ENCODE results near the gene DNM1.

DNM1 gene

DNA sequence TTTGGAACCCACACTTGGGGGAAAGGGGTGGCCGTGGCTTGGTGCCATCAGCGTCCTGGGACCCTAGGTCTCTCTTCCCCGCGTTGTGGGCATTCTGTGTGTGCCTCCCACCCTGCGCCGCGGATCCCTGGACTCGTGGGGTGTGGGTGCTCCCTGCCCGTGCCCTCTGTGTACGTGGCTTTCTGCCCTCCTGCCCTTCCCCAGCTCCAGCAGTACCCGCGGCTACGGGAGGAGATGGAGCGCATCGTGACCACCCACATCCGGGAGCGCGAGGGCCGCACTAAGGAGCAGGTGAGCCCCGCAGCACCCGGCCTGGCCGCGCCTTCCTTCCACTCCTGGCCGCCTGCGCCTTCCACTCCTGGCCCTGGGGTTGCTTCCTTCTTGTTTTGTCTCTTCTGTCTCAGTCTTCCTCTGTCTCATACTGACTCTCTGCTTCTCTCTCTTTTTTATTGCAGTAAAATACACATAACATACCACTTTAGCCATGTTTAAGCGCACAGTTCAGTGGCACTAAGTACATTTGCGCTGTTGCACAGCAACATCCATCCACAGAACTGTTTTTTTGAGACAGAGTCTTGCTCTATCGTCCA is 30.7 kb downstream of the DNM1 start:
- Histone ChIP-seq H3K4me1 (ENCODE audit: control insufficient read depth in 1 of 2, insufficient read depth in 2 of 2, low read length in 2 of 2) (no peaks in the 10 kb centered on the region), H3K9me3 (ENCODE audit: control insufficient read depth in 1 of 2, low read length in 2 of 2) (no peaks in the 10 kb centered on the region), H3K36me3 (ENCODE audit: control insufficient read depth in 1 of 2, insufficient read depth in 2 of 2, low read length in 2 of 2) (no peaks in the 10 kb centered on the region), H3K4me3 (ENCODE audit: low read depth in 1 of 2, low read length in 2 of 2) (no peak overlapping the region), H3K27ac (ENCODE audit: low read length) (no peak overlapping the region), H3K27me3 (ENCODE audit: low read depth, low read length) (no peaks in the 10 kb centered on the region)

DNA sequence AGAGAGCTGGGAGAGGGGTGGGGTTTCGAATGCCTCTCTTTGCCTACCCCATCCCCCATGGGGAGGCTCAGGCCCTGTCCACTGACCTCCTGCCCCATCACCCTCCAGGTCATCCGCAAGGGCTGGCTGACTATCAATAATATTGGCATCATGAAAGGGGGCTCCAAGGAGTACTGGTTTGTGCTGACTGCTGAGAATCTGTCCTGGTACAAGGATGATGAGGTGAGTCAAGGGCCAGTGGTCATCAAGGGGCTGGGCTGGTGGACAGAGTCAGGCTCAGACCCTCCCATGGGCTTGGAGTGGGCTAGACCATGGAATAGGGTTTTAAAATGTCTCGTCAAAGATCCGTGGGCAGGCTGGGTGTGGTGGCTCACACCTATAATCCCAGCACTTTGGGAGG is 38.9 kb downstream of the DNM1 start:
- Histone ChIP-seq H3K27me3 (ENCODE audit: low read depth, low read length) (no peaks in the 10 kb centered on the region), H3K4me1 (ENCODE audit: control insufficient read depth in 1 of 2, insufficient read depth in 2 of 2, low read length in 2 of 2) (peaks cover 4 to 18% of the 10 kb centered on the region in 2 donors), H3K9me3 (ENCODE audit: control insufficient read depth in 1 of 2, low read length in 2 of 2) (no peaks in the 10 kb centered on the region), H3K4me3 (ENCODE audit: low read depth in 1 of 2, low read length in 2 of 2) (no peak overlapping the region), H3K36me3 (ENCODE audit: control insufficient read depth in 1 of 2, insufficient read depth in 2 of 2, low read length in 2 of 2) (no peaks in the 10 kb centered on the region), H3K27ac (ENCODE audit: low read length) (no peak overlapping the region)

DNA sequence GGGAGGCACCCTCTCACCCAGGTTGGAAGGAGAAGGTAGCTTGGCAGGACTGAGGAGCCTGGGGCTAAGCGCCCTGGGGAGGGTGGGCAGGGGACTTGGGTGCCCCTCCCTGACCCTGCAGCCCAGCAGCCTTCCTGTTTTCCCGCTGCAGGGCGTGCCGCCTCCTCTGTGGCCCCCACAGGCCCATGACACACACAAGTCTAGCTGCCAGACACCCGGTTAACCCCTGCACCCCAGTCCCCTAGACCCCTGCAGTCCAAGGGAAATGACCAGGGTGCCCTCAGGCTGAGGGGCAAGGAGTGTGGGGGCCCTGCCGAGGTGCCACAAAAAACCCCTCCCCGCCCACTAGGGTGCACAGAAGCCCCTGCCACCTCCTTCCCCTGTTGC is 39.6 kb downstream of the DNM1 start:
- H3K4me3 ChIP-seq (ENCODE audit: low read depth in 1 of 2, low read length in 2 of 2) = peak overlapping the region in 1 of 2 donors; percentile 30

GRCh38 chr9:128243215-128244018 is 40.2 kb downstream of the DNM1 start:
- H3K4me1 ChIP-seq (ENCODE audit: control insufficient read depth in 1 of 2, insufficient read depth in 2 of 2, low read length in 2 of 2) = peaks cover 4 to 18% of the 10 kb centered on the region in 2 donors
- H3K27me3 ChIP-seq (ENCODE audit: low read depth, low read length) = no peaks in the 10 kb centered on the region
- peak overlapping the region in 1 of 2 donors; percentile 30 for H3K4me3 ChIP-seq (ENCODE audit: low read depth in 1 of 2, low read length in 2 of 2)
- H3K9me3 ChIP-seq (ENCODE audit: control insufficient read depth in 1 of 2, low read length in 2 of 2) = no peaks in the 10 kb centered on the region
- H3K27ac ChIP-seq (ENCODE audit: low read length) = no peak overlapping the region
- no peaks in the 10 kb centered on the region for H3K36me3 ChIP-seq (ENCODE audit: control insufficient read depth in 1 of 2, insufficient read depth in 2 of 2, low read length in 2 of 2)

More for the DNA sequence above, 39.6 kb downstream of the DNM1 start:
- Histone ChIP-seq H3K9me3 (ENCODE audit: control insufficient read depth in 1 of 2, low read length in 2 of 2) (no peaks in the 10 kb centered on the region), H3K36me3 (ENCODE audit: control insufficient read depth in 1 of 2, insufficient read depth in 2 of 2, low read length in 2 of 2) (no peaks in the 10 kb centered on the region), H3K27me3 (ENCODE audit: low read depth, low read length) (no peaks in the 10 kb centered on the region), H3K27ac (ENCODE audit: low read length) (no peak overlapping the region), H3K4me1 (ENCODE audit: control insufficient read depth in 1 of 2, insufficient read depth in 2 of 2, low read length in 2 of 2) (peaks cover 4 to 18% of the 10 kb centered on the region in 2 donors)

- Histone ChIP-seq H3K9me3 (ENCODE audit: control insufficient read depth in 1 of 2, low read length in 2 of 2) (no peaks in the 10 kb centered on the region), H3K27ac (ENCODE audit: low read length) (peak overlapping the region; percentile 16), H3K4me1 (ENCODE audit: control insufficient read depth in 1 of 2, insufficient read depth in 2 of 2, low read length in 2 of 2) (peaks cover 4 to 18% of the 10 kb centered on the region in 2 donors), H3K4me3 (ENCODE audit: low read depth in 1 of 2, low read length in 2 of 2) (peak overlapping the region; percentile 19 to 30), H3K36me3 (ENCODE audit: control insufficient read depth in 1 of 2, insufficient read depth in 2 of 2, low read length in 2 of 2) (no peaks in the 10 kb centered on the region), H3K27me3 (ENCODE audit: low read depth, low read length) (no peaks in the 10 kb centered on the region)
Measured at GRCh38 chr9:128244091-128244836, 41.1 kb downstream of the DNM1 start.

DNA sequence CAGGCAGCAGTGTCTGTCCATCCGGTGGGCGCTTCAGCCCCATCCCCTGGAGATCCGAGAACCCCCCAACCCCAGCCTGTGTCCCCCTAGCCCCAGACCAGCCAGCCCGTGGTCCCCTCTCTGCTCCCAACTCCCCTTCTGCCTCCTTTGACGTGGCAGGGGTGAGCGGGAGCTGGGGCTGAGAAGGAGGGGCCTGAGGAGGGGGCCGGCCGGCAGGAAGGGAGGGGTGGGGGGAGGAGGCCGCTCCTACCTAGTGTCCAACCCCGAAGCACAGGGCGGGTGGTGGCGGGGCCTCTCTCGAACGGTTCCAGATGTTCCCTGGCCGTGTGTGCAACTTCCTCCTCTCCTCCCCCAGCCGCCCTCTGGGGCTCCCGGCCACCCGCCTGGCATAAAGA is 41.7 kb downstream of the DNM1 start:
- H3K4me1 ChIP-seq (ENCODE audit: control insufficient read depth in 1 of 2, insufficient read depth in 2 of 2, low read length in 2 of 2) = peaks cover 4 to 18% of the 10 kb centered on the region in 2 donors
- no peaks in the 10 kb centered on the region for H3K9me3 ChIP-seq (ENCODE audit: control insufficient read depth in 1 of 2, low read length in 2 of 2)
- H3K36me3 ChIP-seq (ENCODE audit: control insufficient read depth in 1 of 2, insufficient read depth in 2 of 2, low read length in 2 of 2) = no peaks in the 10 kb centered on the region
- peak overlapping the region; percentile 16 for H3K27ac ChIP-seq (ENCODE audit: low read length)
- H3K4me3 ChIP-seq (ENCODE audit: low read depth in 1 of 2, low read length in 2 of 2) = peak overlapping the region in 1 of 2 donors; percentile 30
- no peaks in the 10 kb centered on the region for H3K27me3 ChIP-seq (ENCODE audit: low read depth, low read length)

- Histone ChIP-seq H3K27me3 (ENCODE audit: low read depth, low read length) (no peaks in the 10 kb centered on the region), H3K4me3 (ENCODE audit: low read depth in 1 of 2, low read length in 2 of 2) (no peak overlapping the region), H3K36me3 (ENCODE audit: control insufficient read depth in 1 of 2, insufficient read depth in 2 of 2, low read length in 2 of 2) (no peaks in the 10 kb centered on the region), H3K27ac (ENCODE audit: low read length) (no peak overlapping the region), H3K4me1 (ENCODE audit: control insufficient read depth in 1 of 2, insufficient read depth in 2 of 2, low read length in 2 of 2) (peaks cover 4 to 24% of the 10 kb centered on the region in 2 donors), H3K9me3 (ENCODE audit: control insufficient read depth in 1 of 2, low read length in 2 of 2) (no peaks in the 10 kb centered on the region)
Measured at GRCh38 chr9:128245421-128246151, 42.4 kb downstream of the DNM1 start.

GRCh38 chr9:128246471-128246870 is 43.3 kb downstream of the DNM1 start:
- no peak overlapping the region for H3K27ac ChIP-seq (ENCODE audit: low read length)
- no peak overlapping the region for H3K4me3 ChIP-seq (ENCODE audit: low read depth in 1 of 2, low read length in 2 of 2)
- no peaks in the 10 kb centered on the region for H3K27me3 ChIP-seq (ENCODE audit: low read depth, low read length)
- H3K36me3 ChIP-seq (ENCODE audit: control insufficient read depth in 1 of 2, insufficient read depth in 2 of 2, low read length in 2 of 2) = no peaks in the 10 kb centered on the region
- H3K4me1 ChIP-seq (ENCODE audit: control insufficient read depth in 1 of 2, insufficient read depth in 2 of 2, low read length in 2 of 2) = peaks cover 4 to 33% of the 10 kb centered on the region in 2 donors
- H3K9me3 ChIP-seq (ENCODE audit: control insufficient read depth in 1 of 2, low read length in 2 of 2) = no peaks in the 10 kb centered on the region

DNA sequence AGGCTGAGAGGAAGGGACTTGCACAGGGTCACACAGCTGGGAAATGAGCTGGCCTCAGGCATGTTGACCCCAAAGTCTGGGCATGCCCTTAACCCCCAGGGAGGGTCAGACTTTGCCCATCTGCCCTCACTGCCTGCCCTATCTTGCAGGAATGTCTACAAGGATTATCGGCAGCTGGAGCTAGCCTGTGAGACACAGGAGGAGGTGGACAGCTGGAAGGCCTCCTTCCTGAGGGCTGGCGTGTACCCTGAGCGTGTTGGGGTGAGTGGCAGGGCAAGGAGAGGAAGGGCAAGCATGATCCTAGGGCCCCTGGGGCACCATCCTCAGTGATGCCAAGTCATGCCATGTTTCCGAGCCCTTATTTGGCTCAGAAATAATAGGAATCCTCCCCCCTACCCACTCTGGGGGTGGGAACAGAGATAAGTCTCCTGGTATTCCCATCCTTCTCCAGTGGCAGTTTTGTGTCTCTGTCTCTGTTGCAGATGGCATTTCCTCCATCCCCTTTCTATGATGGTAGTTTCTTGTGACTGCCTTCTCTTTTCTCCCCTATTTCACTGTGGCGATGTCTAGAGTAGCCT is 44.1 kb downstream of the DNM1 start:
- no peaks in the 10 kb centered on the region for H3K36me3 ChIP-seq (ENCODE audit: control insufficient read depth in 1 of 2, insufficient read depth in 2 of 2, low read length in 2 of 2)
- H3K4me3 ChIP-seq (ENCODE audit: low read depth in 1 of 2, low read length in 2 of 2) = no peak overlapping the region
- H3K27ac ChIP-seq (ENCODE audit: low read length) = no peak overlapping the region
- no peaks in the 10 kb centered on the region for H3K9me3 ChIP-seq (ENCODE audit: control insufficient read depth in 1 of 2, low read length in 2 of 2)
- H3K4me1 ChIP-seq (ENCODE audit: control insufficient read depth in 1 of 2, insufficient read depth in 2 of 2, low read length in 2 of 2) = peaks cover 4 to 35% of the 10 kb centered on the region in 2 donors
- no peaks in the 10 kb centered on the region for H3K27me3 ChIP-seq (ENCODE audit: low read depth, low read length)

DNA sequence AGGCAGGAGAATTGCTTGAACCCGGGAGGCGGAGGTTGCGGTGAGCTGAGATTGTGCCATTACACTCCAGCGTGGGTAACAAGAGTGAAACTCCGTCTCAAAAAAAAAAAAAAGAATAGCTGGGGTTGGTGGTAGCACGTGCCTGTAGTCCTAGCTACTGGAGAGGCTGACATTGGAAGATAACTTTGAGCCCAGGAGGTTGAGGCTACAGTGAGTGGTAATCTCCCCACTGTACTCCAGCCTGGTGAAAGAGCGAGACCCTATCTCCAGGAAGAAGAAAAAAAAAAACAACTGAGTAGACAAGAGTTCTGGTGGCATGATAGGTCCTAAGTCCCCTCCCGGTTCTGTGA is 46.4 kb downstream of the DNM1 start:
- Histone ChIP-seq H3K9me3 (ENCODE audit: control insufficient read depth in 1 of 2, low read length in 2 of 2) (no peaks in the 10 kb centered on the region), H3K27me3 (ENCODE audit: low read depth, low read length) (no peaks in the 10 kb centered on the region), H3K36me3 (ENCODE audit: control insufficient read depth in 1 of 2, insufficient read depth in 2 of 2, low read length in 2 of 2) (no peaks in the 10 kb centered on the region), H3K4me3 (ENCODE audit: low read depth in 1 of 2, low read length in 2 of 2) (no peak overlapping the region), H3K4me1 (ENCODE audit: control insufficient read depth in 1 of 2, insufficient read depth in 2 of 2, low read length in 2 of 2) (peaks cover 4 to 35% of the 10 kb centered on the region in 2 donors), H3K27ac (ENCODE audit: low read length) (no peak overlapping the region)

Data from muscle layer of duodenum (tissue), 2 donors.